CD4-positive, CD25-positive, alpha-beta regulatory T cell (primary cell): ENCODE measurements around the gene ATF1. TPM values are rescaled to one million over a fixed set of nuclear protein-coding genes. Genes with fewer than 3 reads are reported as not detected.

Experiments
- ATAC-seq, 2 donors: fragments of 150-1000 bp; cut with Tn5 transposase; one replicate each; pipeline ENCODE4 v1.10.0; 2021; ENCODE audit warnings: low read depth in 2 of 2, moderate number of reproducible peaks in 2 of 2, moderate library complexity in 1 of 2
- DNase-seq, 3 donors: peaks; one replicate each; pipeline versions ENCODE4 v3.0.0 to v3.0.0-alpha.2; 2012 to 2022; ENCODE audit warnings: mixed read lengths in 1 of 3
- H3K27ac ChIP-seq: one replicate; pipeline ENCODE4 v1.7.0; 2013; ENCODE audit warnings: mild to moderate bottlenecking, low read length; ENCODE audit not compliant: insufficient read depth, poor library complexity, severe bottlenecking
- H3K27me3 ChIP-seq: one replicate; pipeline ENCODE4 v1.7.0; 2013; ENCODE audit warnings: low read length; ENCODE audit not compliant: control insufficient read depth, insufficient read depth
- H3K36me3 ChIP-seq: one replicate; pipeline ENCODE4 v1.7.0; 2013; ENCODE audit warnings: mild to moderate bottlenecking, low read length, moderate library complexity; ENCODE audit not compliant: control insufficient read depth, insufficient read depth
- H3K4me1 ChIP-seq: 2 replicates; pipeline ENCODE4 v1.7.0; 2013; ENCODE audit warnings: mild to moderate bottlenecking, low read length; ENCODE audit not compliant: insufficient read depth, control insufficient read depth, poor library complexity, severe bottlenecking
- H3K4me3 ChIP-seq: one replicate; pipeline ENCODE4 v1.7.0; 2013; ENCODE audit warnings: low read depth, mild to moderate bottlenecking, low read length, moderate library complexity
- H3K9me3 ChIP-seq, 2 experiments: 1 replicate in 1 of 2; 2 replicates in 1 of 2; pipeline ENCODE4 v1.7.0; 2013; ENCODE audit warnings: low read length in 2 of 2, mild to moderate bottlenecking in 1 of 2, moderate library complexity in 1 of 2; ENCODE audit not compliant: control insufficient read depth in 2 of 2
- H3K27ac Mint-ChIP-seq, 3 donors: one replicate each; pipeline ENCODE4 v1.8.0; 2020 to 2022; ENCODE audit warnings: mild to moderate bottlenecking in 3 of 3, mixed read lengths in 3 of 3, moderate library complexity in 2 of 3
- H3K27me3 Mint-ChIP-seq: one replicate; pipeline ENCODE4 v1.8.0; 2022; ENCODE audit warnings: mild to moderate bottlenecking, mixed read lengths
- H3K36me3 Mint-ChIP-seq: one replicate; pipeline ENCODE4 v1.8.0; 2020; ENCODE audit warnings: mixed read lengths
- H3K4me1 Mint-ChIP-seq, 4 donors: one replicate each; pipeline ENCODE4 v1.8.0; 2020 to 2022; ENCODE audit warnings: mixed read lengths in 4 of 4, mild to moderate bottlenecking in 1 of 4
- H3K4me3 Mint-ChIP-seq, 4 donors: one replicate each; pipeline ENCODE4 v1.8.0; 2020 to 2022; ENCODE audit warnings: mild to moderate bottlenecking in 4 of 4, mixed read lengths in 4 of 4, moderate library complexity in 3 of 4
- H3K9me3 Mint-ChIP-seq, 7 donors: one replicate each; pipeline ENCODE4 v1.8.0; 2020 to 2022; ENCODE audit warnings: mixed read lengths in 7 of 7, mild to moderate bottlenecking in 3 of 7, moderate library complexity in 2 of 7
- polyA plus RNA-seq, 4 donors: library from polyadenylated mRNA; unstranded; fragments of 300-500 nt; fragmentation: Illumina TruSeq; gene quantifications; one replicate each; pipeline ENCODE4 v1.2.3, GENCODE V29; 2021
- total RNA-seq: library from RNA; stranded (reverse); gene quantifications from one replicate; pipeline ENCODE4 v1.2.3, GENCODE V29; 2022

ATF1 gene
- total and polyA plus RNA-seq, 5 donors from 2014 or later: 30.6 to 56.1 (median 49.9) TPM

- Histone ChIP-seq H3K36me3 (peaks cover 97% of the 10 kb centered on the region), H3K4me3 (no peak overlapping the region), H3K9me3 (no peaks in the 10 kb centered on the region), H3K27me3 (no peaks in the 10 kb centered on the region), H3K4me1 (no peaks in the 10 kb centered on the region), H3K27ac (no peak overlapping the region)
- no peak for ATAC-seq
- Mint-ChIP-seq H3K4me1 (peaks cover 0 to 6% (median 3%) of the 10 kb centered on the region in 4 donors), H3K27me3 (no peaks in the 10 kb centered on the region), H3K4me3 (no peak overlapping the region), H3K9me3 (no peaks in the 10 kb centered on the region), H3K36me3 (peaks cover 70% of the 10 kb centered on the region), H3K27ac (no peak overlapping the region)
- no peak for DNase-seq
These were observed 36.4 kb upstream of the ATF1 start for GRCh38 chr12:50727466-50727865.

DNA sequence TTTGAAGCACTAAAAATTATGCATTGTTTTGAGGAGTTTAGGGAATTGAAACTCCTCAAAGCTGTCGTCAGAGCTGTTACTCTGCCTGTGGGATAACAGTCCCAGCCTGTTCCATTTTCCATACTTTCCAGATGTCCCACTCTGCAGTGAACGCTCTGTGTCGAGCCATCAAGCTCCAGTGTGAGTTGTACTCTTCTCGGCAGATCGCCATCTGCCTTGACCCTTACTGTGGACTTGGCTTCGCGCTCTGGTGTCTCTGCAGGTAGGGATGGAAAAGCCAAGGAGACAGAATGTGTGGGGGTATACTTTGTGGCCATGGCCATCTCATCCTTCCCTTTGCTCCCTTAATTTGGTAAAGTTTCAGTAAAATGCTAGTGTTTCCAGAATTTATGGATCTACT lies 35.5 kb upstream of the ATF1 start:
- Mint-ChIP-seq H3K9me3 (no peaks in the 10 kb centered on the region), H3K4me1 (peaks cover 0 to 4% (median under 1%) of the 10 kb centered on the region in 4 donors), H3K27me3 (no peaks in the 10 kb centered on the region), H3K4me3 (no peak overlapping the region), H3K27ac (peak overlapping the region in 1 of 3 donors; percentile 46), H3K36me3 (peaks cover 64% of the 10 kb centered on the region)
- H3K9me3 ChIP-seq: no peaks in the 10 kb centered on the region
- no peak for DNase-seq
- H3K27me3 ChIP-seq: no peaks in the 10 kb centered on the region
- no peaks in the 10 kb centered on the region for H3K4me1 ChIP-seq
- peaks cover 95% of the 10 kb centered on the region for H3K36me3 ChIP-seq
- no peak overlapping the region for H3K27ac ChIP-seq
- no peak overlapping the region for H3K4me3 ChIP-seq
- no peak for ATAC-seq

DNA sequence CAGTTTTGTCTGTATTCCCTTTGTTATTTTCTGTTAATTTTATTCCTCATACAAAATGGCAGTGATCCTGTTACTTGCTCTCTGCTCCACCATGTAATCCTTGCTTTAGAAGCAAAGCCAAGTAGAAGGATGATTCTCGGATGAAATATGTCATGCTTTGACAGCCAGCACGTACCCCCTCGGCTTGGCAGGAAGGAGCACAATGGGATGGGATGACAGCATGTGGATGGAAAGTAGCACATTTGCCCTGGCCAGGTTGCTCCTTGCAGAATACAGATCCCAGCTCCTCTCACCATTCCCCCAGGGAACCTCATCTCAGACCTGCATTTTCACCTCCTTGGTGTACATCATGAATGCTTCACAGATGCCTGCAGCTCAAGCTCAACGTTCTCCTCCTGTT lies 35.1 kb upstream of the ATF1 start:
- Mint-ChIP-seq H3K27ac (peak overlapping the region in 1 of 3 donors; percentile 46), H3K36me3 (peaks cover 62% of the 10 kb centered on the region)
- peaks cover 95% of the 10 kb centered on the region for H3K36me3 ChIP-seq

DNA sequence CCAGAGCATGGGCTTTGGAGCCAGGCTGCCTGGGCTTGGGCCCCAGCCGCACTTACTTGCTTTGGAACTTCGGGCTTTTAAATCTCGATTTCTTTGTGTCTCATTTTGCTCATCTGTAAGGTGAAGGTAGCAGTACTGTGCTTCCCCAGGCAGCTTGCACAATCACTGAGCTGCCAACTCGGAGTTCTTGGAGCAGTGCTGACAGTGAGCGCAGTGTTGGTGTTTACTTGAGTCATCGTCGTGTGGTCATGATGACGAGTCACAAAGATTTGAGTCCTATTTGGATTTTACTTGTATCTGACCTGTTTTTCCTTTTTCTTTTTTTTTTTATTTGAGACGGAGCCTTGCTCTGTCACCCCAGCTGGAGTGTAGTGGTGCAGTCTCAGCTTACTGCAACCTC lies 31.3 kb upstream of the ATF1 start:
- Mint-ChIP-seq H3K27ac (peak overlapping the region in 1 of 3 donors; percentile 66), H3K4me3 (no peak overlapping the region), H3K4me1 (peaks cover 0 to 6% (median 0%) of the 10 kb centered on the region in 4 donors), H3K36me3 (peaks cover 65% of the 10 kb centered on the region), H3K27me3 (no peaks in the 10 kb centered on the region), H3K9me3 (no peaks in the 10 kb centered on the region)
- H3K27me3 ChIP-seq: no peaks in the 10 kb centered on the region
- H3K36me3 ChIP-seq: peaks cover 86% of the 10 kb centered on the region
- H3K27ac ChIP-seq: no peak overlapping the region
- H3K4me3 ChIP-seq: no peak overlapping the region
- no peaks in the 10 kb centered on the region for H3K9me3 ChIP-seq
- no peak for ATAC-seq
- no peak for DNase-seq
- no peaks in the 10 kb centered on the region for H3K4me1 ChIP-seq

More for the DNA sequence above, 35.1 kb upstream of the ATF1 start:
- no peaks in the 10 kb centered on the region for H3K9me3 Mint-ChIP-seq
- ATAC-seq: no peak
- no peak overlapping the region for H3K4me3 Mint-ChIP-seq
- DNase-seq: no peak
- Histone ChIP-seq H3K9me3 (no peaks in the 10 kb centered on the region), H3K4me1 (no peaks in the 10 kb centered on the region), H3K27me3 (no peaks in the 10 kb centered on the region), H3K4me3 (no peak overlapping the region), H3K27ac (no peak overlapping the region)
- H3K4me1 Mint-ChIP-seq: peaks cover 0 to 4% (median under 1%) of the 10 kb centered on the region in 4 donors
- no peaks in the 10 kb centered on the region for H3K27me3 Mint-ChIP-seq

GRCh38 chr12:50733706-50734105 lies 30.2 kb upstream of the ATF1 start:
- Mint-ChIP-seq H3K36me3 (peaks cover 60% of the 10 kb centered on the region), H3K27me3 (no peaks in the 10 kb centered on the region), H3K4me1 (peaks cover 0 to 6% (median 0%) of the 10 kb centered on the region in 4 donors), H3K27ac (no peak overlapping the region), H3K4me3 (no peak overlapping the region), H3K9me3 (no peaks in the 10 kb centered on the region)
- Histone ChIP-seq H3K9me3 (no peaks in the 10 kb centered on the region), H3K4me3 (no peak overlapping the region), H3K4me1 (no peaks in the 10 kb centered on the region), H3K27me3 (no peaks in the 10 kb centered on the region), H3K36me3 (peaks cover 84% of the 10 kb centered on the region), H3K27ac (no peak overlapping the region)
- no peak for DNase-seq
- ATAC-seq: no peak

GRCh38 chr12:50734409-50735263 lies 29.3 kb upstream of the ATF1 start:
- no peak overlapping the region for H3K27ac Mint-ChIP-seq
- ATAC-seq (no peak), DNase-seq (peak in 2 of 3 donors; percentile 6 to 33)
- H3K4me3 Mint-ChIP-seq: no peak overlapping the region
- no peaks in the 10 kb centered on the region for H3K9me3 Mint-ChIP-seq
- H3K4me3 ChIP-seq: no peak overlapping the region
- H3K27me3 ChIP-seq: no peaks in the 10 kb centered on the region
- H3K4me1 Mint-ChIP-seq: peaks cover 0 to 6% (median 0%) of the 10 kb centered on the region in 4 donors
- no peaks in the 10 kb centered on the region for H3K9me3 ChIP-seq
- no peaks in the 10 kb centered on the region for H3K27me3 Mint-ChIP-seq
- H3K36me3 ChIP-seq: peaks cover 84% of the 10 kb centered on the region
- H3K27ac ChIP-seq: no peak overlapping the region
- H3K4me1 ChIP-seq: no peaks in the 10 kb centered on the region
- peaks cover 64% of the 10 kb centered on the region for H3K36me3 Mint-ChIP-seq

DNA sequence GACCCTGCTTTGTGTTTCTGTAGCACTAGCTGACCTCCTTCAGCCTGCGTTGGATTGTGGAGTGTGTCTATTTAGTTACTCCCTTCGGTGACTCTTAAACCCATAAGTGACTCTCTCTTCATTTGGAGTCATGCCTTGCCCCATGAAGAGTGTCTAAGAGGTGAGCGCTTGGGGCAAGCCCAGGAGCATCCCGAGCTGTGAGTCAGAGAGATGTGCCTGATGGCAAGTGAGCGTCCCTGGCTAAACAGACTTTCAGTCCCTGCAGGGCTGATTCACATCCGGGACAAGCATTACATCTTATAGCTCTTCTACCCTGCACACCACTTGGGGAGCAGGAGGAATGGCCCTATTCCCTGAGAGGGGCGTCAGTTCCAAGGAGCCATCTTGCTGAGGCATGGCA lies 24.3 kb upstream of the ATF1 start:
- peaks cover 82% of the 10 kb centered on the region for H3K36me3 ChIP-seq
- Mint-ChIP-seq H3K36me3 (peaks cover 67% of the 10 kb centered on the region), H3K9me3 (no peaks in the 10 kb centered on the region), H3K27me3 (no peaks in the 10 kb centered on the region), H3K27ac (no peak overlapping the region), H3K4me1 (peaks cover 0 to 7% (median 3%) of the 10 kb centered on the region in 4 donors), H3K4me3 (no peak overlapping the region)
- ATAC-seq (no peak), DNase-seq (no peak)
- H3K4me3 ChIP-seq: no peak overlapping the region
- H3K27ac ChIP-seq: no peak overlapping the region
- H3K9me3 ChIP-seq: no peaks in the 10 kb centered on the region
- H3K27me3 ChIP-seq: no peaks in the 10 kb centered on the region
- no peaks in the 10 kb centered on the region for H3K4me1 ChIP-seq

- H3K9me3 Mint-ChIP-seq: no peaks in the 10 kb centered on the region
- H3K4me1 Mint-ChIP-seq: peaks cover 0 to 6% (median 3%) of the 10 kb centered on the region in 4 donors
- no peaks in the 10 kb centered on the region for H3K27me3 Mint-ChIP-seq
- no peaks in the 10 kb centered on the region for H3K4me1 ChIP-seq
- no peaks in the 10 kb centered on the region for H3K27me3 ChIP-seq
- no peak overlapping the region for H3K4me3 ChIP-seq
- no peak overlapping the region for H3K27ac ChIP-seq
- H3K36me3 ChIP-seq: peaks cover 86% of the 10 kb centered on the region
- peaks cover 61% of the 10 kb centered on the region for H3K36me3 Mint-ChIP-seq
- no peak overlapping the region for H3K4me3 Mint-ChIP-seq
- H3K9me3 ChIP-seq: no peaks in the 10 kb centered on the region
- H3K27ac Mint-ChIP-seq: no peak overlapping the region
- ATAC-seq (no peak), DNase-seq (peak in 1 of 3 donors; percentile 16)
These were observed 23.6 kb upstream of the ATF1 start for GRCh38 chr12:50740307-50740706.
